H9 (cell line): ENCODE data around the gene MED23. TPM values are rescaled to one million over a fixed set of nuclear protein-coding genes. Genes with fewer than 3 reads are reported as not detected.
A peak's percentile ranks its signal among the peaks of the same experiment; 100 is the strongest.

Source experiments
- DNase-seq: peaks from one replicate; pipeline ENCODE4 v3.0.0-alpha.2; 2017
- H2AFZ ChIP-seq: one replicate; pipeline ENCODE4 v1.6.1; 2013; ENCODE audit warnings: mild to moderate bottlenecking, low read length, control low read depth, moderate library complexity
- H2AK5ac ChIP-seq: 2 replicates; pipeline ENCODE4 v1.6.1; 2013; ENCODE audit warnings: low read length, control low read depth, mixed read lengths; ENCODE audit not compliant: insufficient read length
- H2BK120ac ChIP-seq: one replicate; pipeline ENCODE4 v1.6.1; 2013; ENCODE audit warnings: low read depth, mild to moderate bottlenecking, low read length, control low read depth, inconsistent platforms; ENCODE audit not compliant: poor library complexity, severe bottlenecking
- H2BK12ac ChIP-seq: 2 replicates; pipeline ENCODE4 v1.6.1; 2013; ENCODE audit warnings: low read length, control low read depth, mixed read lengths, low read depth; ENCODE audit not compliant: insufficient read length
- H2BK15ac ChIP-seq: 2 replicates; pipeline ENCODE4 v1.6.1; 2013; ENCODE audit warnings: low read depth, low read length, control low read depth
- H2BK20ac ChIP-seq: one replicate; pipeline ENCODE4 v1.6.1; 2013; ENCODE audit warnings: low read depth, mild to moderate bottlenecking, low read length, control low read depth, inconsistent platforms; ENCODE audit not compliant: poor library complexity, severe bottlenecking
- H2BK5ac ChIP-seq: 2 replicates; pipeline ENCODE4 v1.6.1; 2013; ENCODE audit warnings: low read length, control low read depth, mixed read lengths; ENCODE audit not compliant: insufficient read length
- H3K14ac ChIP-seq: 2 replicates; pipeline ENCODE4 v1.6.1; 2013; ENCODE audit warnings: low read length, control low read depth; ENCODE audit not compliant: insufficient read depth
- H3K18ac ChIP-seq: 2 replicates; pipeline ENCODE4 v1.6.1; 2013; ENCODE audit warnings: low read depth, mild to moderate bottlenecking, mixed read lengths, low read length, control low read depth; ENCODE audit not compliant: insufficient read length
- H3K23ac ChIP-seq: 2 replicates; pipeline ENCODE4 v1.6.1; 2013; ENCODE audit warnings: low read length, control low read depth, mixed read lengths, low read depth; ENCODE audit not compliant: insufficient read length
- H3K23me2 ChIP-seq: 2 replicates; pipeline ENCODE4 v1.6.1; 2013; ENCODE audit warnings: low read depth, mild to moderate bottlenecking, mixed read lengths, low read length, control low read depth; ENCODE audit not compliant: insufficient read length, poor library complexity, severe bottlenecking
- H3K27ac ChIP-seq: 2 replicates; pipeline ENCODE4 v1.5.1; 2013; ENCODE audit warnings: low read length, control low read depth, mixed read lengths, low read depth; ENCODE audit not compliant: insufficient read length
- H3K27me3 ChIP-seq: 2 replicates; pipeline ENCODE4 v1.6.1; 2013; ENCODE audit warnings: low read length, control low read depth, inconsistent platforms; ENCODE audit not compliant: insufficient read depth
- H3K4ac ChIP-seq: 2 replicates; pipeline ENCODE4 v1.6.1; 2013; ENCODE audit warnings: low read depth, mild to moderate bottlenecking, control low read depth, inconsistent platforms, low read length, moderate library complexity
- H3K4me1 ChIP-seq: 2 replicates; pipeline ENCODE4 v1.6.1; 2013; ENCODE audit warnings: low read length, control low read depth, inconsistent platforms; ENCODE audit not compliant: insufficient read depth
- H3K4me2 ChIP-seq: 2 replicates; pipeline ENCODE4 v1.6.1; 2013; ENCODE audit warnings: low read length, control low read depth, mixed read lengths; ENCODE audit not compliant: insufficient read length, insufficient read depth
- H3K56ac ChIP-seq: 2 replicates; pipeline ENCODE4 v1.6.1; 2013; ENCODE audit warnings: low read depth, mild to moderate bottlenecking, mixed read lengths, low read length, control low read depth; ENCODE audit not compliant: insufficient read length
- H3K79me1 ChIP-seq: 2 replicates; pipeline ENCODE4 v1.6.1; 2013; ENCODE audit warnings: low read depth, mild to moderate bottlenecking, moderate library complexity, low read length, control low read depth, inconsistent platforms; ENCODE audit not compliant: insufficient read depth, poor library complexity, severe bottlenecking
- H3K79me2 ChIP-seq: 2 replicates; pipeline ENCODE4 v1.6.1; 2013; ENCODE audit warnings: low read length, control low read depth, inconsistent platforms; ENCODE audit not compliant: insufficient read depth
- H3K9ac ChIP-seq: 2 replicates; pipeline ENCODE4 v1.6.1; 2013; ENCODE audit warnings: low read length, control low read depth, mixed read lengths; ENCODE audit not compliant: insufficient read length; ENCODE audit errors: extremely low read depth
- H3K9me3 ChIP-seq: one replicate; pipeline ENCODE4 v1.6.1; 2013; ENCODE audit warnings: low read depth, low read length, inconsistent platforms; ENCODE audit not compliant: control insufficient read depth
- H3T11ph ChIP-seq: one replicate; pipeline ENCODE4 v1.6.1; 2013; ENCODE audit warnings: mild to moderate bottlenecking, low read length, control low read depth, inconsistent platforms
- H4K20me1 ChIP-seq: one replicate; pipeline ENCODE4 v1.6.1; 2013; ENCODE audit not compliant: control insufficient read depth, insufficient read length, insufficient read depth
- H4K5ac ChIP-seq: 2 replicates; pipeline ENCODE4 v1.6.1; 2013; ENCODE audit warnings: low read depth, mild to moderate bottlenecking, mixed read lengths, low read length, control low read depth; ENCODE audit not compliant: insufficient read length
- H4K8ac ChIP-seq: replicated peaks from 2 replicates; pipeline ENCODE4 v1.6.1; 2013; ENCODE audit warnings: low read length, control low read depth, mixed read lengths, low read depth; ENCODE audit not compliant: insufficient read length
- H4K91ac ChIP-seq: 2 replicates; pipeline ENCODE4 v1.6.1; 2013; ENCODE audit warnings: low read depth, mild to moderate bottlenecking, moderate library complexity, mixed read lengths, low read length, control low read depth; ENCODE audit not compliant: insufficient read length
- H3K27ac Mint-ChIP-seq, 3 experiments: 2 replicates in 2 of 3; 3 replicates in 1 of 3; pipeline ENCODE4 v1.8.0; 2020 to 2021; ENCODE audit warnings: mixed read lengths in 3 of 3, mild to moderate bottlenecking in 1 of 3, moderate library complexity in 1 of 3
- H3K27me3 Mint-ChIP-seq: 2 replicates; pipeline ENCODE4 v1.8.0; 2021; ENCODE audit warnings: low read depth, mild to moderate bottlenecking, moderate library complexity, mixed read lengths
- H3K36me3 Mint-ChIP-seq, 3 experiments: 2 replicates in 2 of 3; 3 replicates in 1 of 3; pipeline ENCODE4 v1.8.0; 2020 to 2021; ENCODE audit warnings: low read depth in 3 of 3, mixed read lengths in 3 of 3; ENCODE audit not compliant: insufficient read depth in 1 of 3
- H3K4me1 Mint-ChIP-seq, 2 experiments: 2 replicates each; pipeline ENCODE4 v1.8.0; 2020; ENCODE audit warnings: mixed read lengths in 2 of 2
- H3K4me3 Mint-ChIP-seq, 2 experiments: 2 replicates in 1 of 2; 3 replicates in 1 of 2; pipeline ENCODE4 v1.8.0; 2020 to 2021; ENCODE audit warnings: mild to moderate bottlenecking in 2 of 2, mixed read lengths in 2 of 2, moderate library complexity in 1 of 2
- H3K9me3 Mint-ChIP-seq, 2 experiments: 2 replicates in 1 of 2; 3 replicates in 1 of 2; pipeline ENCODE4 v1.8.0; 2020; ENCODE audit warnings: mild to moderate bottlenecking in 2 of 2, mixed read lengths in 2 of 2, moderate library complexity in 1 of 2
- CTCF ChIP-seq: fragments of 200-600 bp; sonication (generic); conservative IDR thresholded peaks from 3 replicates; pipeline ENCODE4 v1.8.0; 2021; ENCODE audit warnings: antibody characterized with exemption, mild to moderate bottlenecking
- WGBS: extraction: QIAGEN DNeasy Blood & Tissue Kit; methylation state at CpG from one replicate; pipeline ENCODE4 v1.1.7; 2013; ENCODE audit warnings: missing lambda C conversion rate, low lambda C conversion rate, mixed read lengths; ENCODE audit not compliant: insufficient read length; ENCODE audit errors: extremely low coverage; 5-methylcytosine and 5-hydroxymethylcytosine counted together
- total RNA-seq: library from RNA; stranded (reverse); gene quantifications from 2 replicates; pipeline ENCODE4 v1.2.1, GENCODE V29; 2021

MED23 gene
- total RNA-seq, 1 experiment from 2014 or later = 16.2 TPM

- Mint-ChIP-seq H3K4me1 (no peaks in the 10 kb centered on the region), H3K27me3 (no peaks in the 10 kb centered on the region), H3K9me3 (no peaks in the 10 kb centered on the region), H3K4me3 (no peak overlapping the region), H3K36me3 (peaks cover 4 to 65% (median 49%) of the 10 kb centered on the region in 3 experiments; a peak in 6 of 7 replicates), H3K27ac (no peak overlapping the region; a peak in 1 of 7 replicates)
- no peak overlapping the region for H3K18ac ChIP-seq
- no peak overlapping the region for H4K91ac ChIP-seq
- no peak overlapping the region for H2BK12ac ChIP-seq
- no peak overlapping the region for H3K9ac ChIP-seq
- H2AK5ac ChIP-seq = no peak overlapping the region
- H3K4ac ChIP-seq = no peak overlapping the region
- no peaks in the 10 kb centered on the region for H3K79me2 ChIP-seq
- no peaks in the 10 kb centered on the region for H4K20me1 ChIP-seq
- WGBS = no CpG with 5 or more reads among the region's 3 CpGs
- H2BK5ac ChIP-seq = no peak overlapping the region
- no peak overlapping the region for H2BK120ac ChIP-seq
- no peak overlapping the region for H4K5ac ChIP-seq
- no peak overlapping the region for H2BK15ac ChIP-seq
- H3K79me1 ChIP-seq = no peaks in the 10 kb centered on the region
- TF ChIP-seq CTCF = peak; percentile 59
- H3K4me1 ChIP-seq = no peaks in the 10 kb centered on the region
- H3K9me3 ChIP-seq = no peaks in the 10 kb centered on the region
- no peak overlapping the region for H2BK20ac ChIP-seq
- no peak overlapping the region for H3K4me2 ChIP-seq
- no peak overlapping the region for H3K14ac ChIP-seq
- H3K23ac ChIP-seq = no peak overlapping the region
- no peak overlapping the region for H3K27ac ChIP-seq
- no peak for DNase-seq
- no peaks in the 10 kb centered on the region for H3K23me2 ChIP-seq
- no peak overlapping the region for H3T11ph ChIP-seq
- H3K56ac ChIP-seq = no peak overlapping the region
- H2AFZ ChIP-seq = no peak overlapping the region
- H3K27me3 ChIP-seq = no peaks in the 10 kb centered on the region
- H4K8ac ChIP-seq = no peak overlapping the region
These were observed 30.6 kb downstream of the MED23 start for GRCh38 chr6:131597446-131597845.
